MM.1S (cell line): ENCODE results near the gene WDR36.

Experiments
- DNase-seq: peaks from one replicate; pipeline ENCODE4 v3.0.0-alpha.2; 2015
- H2AFZ ChIP-seq: fragments of 300-600 bp; sonication (generic); 2 replicates; pipeline ENCODE4 v1.6.0; 2016; ENCODE audit warnings: antibody characterized with exemption, low read length
- H3F3A ChIP-seq: fragments of 300-600 bp; sonication (generic); 2 replicates; pipeline ENCODE4 v1.6.1; 2016; ENCODE audit warnings: mild to moderate bottlenecking, antibody characterized with exemption, low read length, moderate library complexity, mixed read lengths; ENCODE audit not compliant: insufficient read depth
- H3K27ac ChIP-seq: fragments of 300-600 bp; sonication (generic); 2 replicates; pipeline ENCODE4 v1.5.1; 2016; ENCODE audit warnings: mild to moderate bottlenecking, low read length
- H3K27me3 ChIP-seq: fragments of 300-600 bp; sonication (generic); replicated peaks from 2 replicates; pipeline ENCODE4 v1.6.0; 2016; ENCODE audit warnings: low read length; ENCODE audit not compliant: insufficient read depth
- H3K36me3 ChIP-seq: fragments of 300-600 bp; sonication (generic); replicated peaks from 2 replicates; pipeline ENCODE4 v1.6.1; 2016; ENCODE audit warnings: mild to moderate bottlenecking, low read length, mixed read lengths; ENCODE audit not compliant: insufficient read depth
- H3K4me1 ChIP-seq: fragments of 300-600 bp; sonication (generic); 2 replicates; pipeline ENCODE4 v1.6.1; 2016; ENCODE audit warnings: low read length, mixed read lengths
- H3K4me2 ChIP-seq: fragments of 300-600 bp; sonication (generic); 2 replicates; pipeline ENCODE4 v1.6.0; 2016; ENCODE audit warnings: low read depth, low read length
- H3K4me3 ChIP-seq: fragments of 300-600 bp; sonication (generic); 2 replicates; pipeline ENCODE4 v1.5.1; 2016; ENCODE audit warnings: low read length, mixed read lengths
- H3K79me2 ChIP-seq: fragments of 300-600 bp; sonication (generic); 2 replicates; pipeline ENCODE4 v1.6.1; 2016; ENCODE audit warnings: mixed run types, low read length, mixed read lengths
- H3K9ac ChIP-seq: fragments of 300-600 bp; sonication (generic); 2 replicates; pipeline ENCODE4 v1.6.1; 2016; ENCODE audit warnings: low read length, mixed read lengths
- H3K9me2 ChIP-seq: fragments of 300-600 bp; sonication (generic); replicated peaks from 2 replicates; pipeline ENCODE4 v1.6.1; 2016; ENCODE audit warnings: mild to moderate bottlenecking, low read length, mixed read lengths; ENCODE audit not compliant: insufficient read depth
- H3K9me3 ChIP-seq: fragments of 300-600 bp; sonication (generic); replicated peaks from 2 replicates; pipeline ENCODE4 v1.6.1; 2016; ENCODE audit warnings: mild to moderate bottlenecking, low read length, mixed read lengths; ENCODE audit not compliant: insufficient read depth
- H4K20me1 ChIP-seq: fragments of 300-600 bp; sonication (generic); 2 replicates; pipeline ENCODE4 v1.6.1; 2016; ENCODE audit warnings: mild to moderate bottlenecking, low read length, moderate library complexity, mixed read lengths; ENCODE audit not compliant: insufficient read depth
- CTCF ChIP-seq: fragments of 300-600 bp; sonication (generic); IDR thresholded peaks from 2 replicates; pipeline ENCODE4 v1.5.1; 2016; ENCODE audit warnings: antibody characterized with exemption, low read length, mixed read lengths
- EZH2 ChIP-seq: fragments of 300-600 bp; sonication (generic); optimal IDR thresholded peaks from 2 replicates; pipeline ENCODE3; 2017; ENCODE audit warnings: low read depth, mild to moderate bottlenecking, antibody characterized with exemption, low read length, mixed read lengths
- EZH2phosphoT487 ChIP-seq: fragments of 300-600 bp; sonication (generic); IDR thresholded peaks from 2 replicates; pipeline ENCODE4 v1.6.1; 2018; ENCODE audit warnings: antibody characterized with exemption, low read length

WDR36 gene

GRCh38 chr5:111115229-111115628, 23.1 kb downstream of the WDR36 start:
- H3K9me2 ChIP-seq, result no peaks in the 10 kb centered on the region
- no peaks in the 10 kb centered on the region for H4K20me1 ChIP-seq
- H3K9ac ChIP-seq, result no peak overlapping the region
- H3K27ac ChIP-seq, result no peak overlapping the region
- no peak overlapping the region for H2AFZ ChIP-seq
- no peak overlapping the region for H3K4me3 ChIP-seq
- no peak for DNase-seq
- no peak overlapping the region for H3K4me2 ChIP-seq
- TF ChIP-seq EZH2phosphoT487 (no peak), EZH2 (no peak), CTCF (no peak)
- H3K36me3 ChIP-seq, result peaks cover 15% of the 10 kb centered on the region; the same call in 1 of the 2 replicates
- no peaks in the 10 kb centered on the region for H3F3A ChIP-seq
- no peaks in the 10 kb centered on the region for H3K9me3 ChIP-seq
- 0 out of 2 replicates have a peak, but pooled peaks cover 3% of the 10 kb centered on the region for H3K79me2 ChIP-seq
- no peaks in the 10 kb centered on the region for H3K4me1 ChIP-seq
- no peaks in the 10 kb centered on the region for H3K27me3 ChIP-seq

- no peaks in the 10 kb centered on the region for H3K27me3 ChIP-seq
- no peaks in the 10 kb centered on the region for H3K9me3 ChIP-seq
- DNase-seq, result no peak
- H3K4me3 ChIP-seq, result no peak overlapping the region
- no peaks in the 10 kb centered on the region for H3K9me2 ChIP-seq
- no peak overlapping the region for H3K27ac ChIP-seq
- H3K9ac ChIP-seq, result no peak overlapping the region
- no peaks in the 10 kb centered on the region for H3F3A ChIP-seq
- 0 out of 2 replicates have a peak, but pooled peaks cover 3% of the 10 kb centered on the region for H3K79me2 ChIP-seq
- H2AFZ ChIP-seq, result no peak overlapping the region
- H3K4me2 ChIP-seq, result no peak overlapping the region
- no peaks in the 10 kb centered on the region for H4K20me1 ChIP-seq
- H3K36me3 ChIP-seq, result peaks cover 13% of the 10 kb centered on the region; the same call in 1 of the 2 replicates
- TF ChIP-seq EZH2phosphoT487 (no peak), EZH2 (no peak)
- no peaks in the 10 kb centered on the region for H3K4me1 ChIP-seq
Observed at GRCh38 chr5:111116550-111116949, 24.4 kb downstream of the WDR36 start.

GRCh38 chr5:111117136-111117535, 25.0 kb downstream of the WDR36 start:
- no peak for DNase-seq
- peaks cover 13% of the 10 kb centered on the region; the same call in 1 of the 2 replicates for H3K36me3 ChIP-seq
- no peak overlapping the region for H3K4me3 ChIP-seq
- no peaks in the 10 kb centered on the region for H4K20me1 ChIP-seq
- no peaks in the 10 kb centered on the region for H3K4me1 ChIP-seq
- H3K27ac ChIP-seq, result no peak overlapping the region
- no peak overlapping the region for H2AFZ ChIP-seq
- no peak for TF ChIP-seq EZH2phosphoT487
- TF ChIP-seq EZH2, result no peak
- no peak for TF ChIP-seq CTCF
- no peaks in the 10 kb centered on the region for H3F3A ChIP-seq
- no peaks in the 10 kb centered on the region for H3K9me3 ChIP-seq
- no peak overlapping the region for H3K9ac ChIP-seq
- 0 out of 2 replicates have a peak, but pooled peaks cover 2% of the 10 kb centered on the region for H3K79me2 ChIP-seq
- H3K27me3 ChIP-seq, result no peaks in the 10 kb centered on the region
- H3K9me2 ChIP-seq, result no peaks in the 10 kb centered on the region
- no peak overlapping the region for H3K4me2 ChIP-seq

GRCh38 chr5:111119221-111119620, 27.1 kb downstream of the WDR36 start:
- Histone ChIP-seq H3K4me2 (no peak overlapping the region), H3K9ac (no peak overlapping the region), H3K4me1 (no peaks in the 10 kb centered on the region), H3K9me3 (no peaks in the 10 kb centered on the region), H3K9me2 (no peaks in the 10 kb centered on the region), H3K79me2 (no peaks in the 10 kb centered on the region), H3K4me3 (no peak overlapping the region), H4K20me1 (no peaks in the 10 kb centered on the region), H3K27ac (no peak overlapping the region), H3K27me3 (no peaks in the 10 kb centered on the region), H3K36me3 (peaks cover 18% of the 10 kb centered on the region; the same call in 1 of the 2 replicates), H3F3A (no peaks in the 10 kb centered on the region), H2AFZ (no peak overlapping the region)
- DNase-seq, result no peak
- TF ChIP-seq CTCF (no peak), EZH2 (no peak), EZH2phosphoT487 (no peak)
